ENCODE results near the gene POLR3H.

POLR3H gene

DNA sequence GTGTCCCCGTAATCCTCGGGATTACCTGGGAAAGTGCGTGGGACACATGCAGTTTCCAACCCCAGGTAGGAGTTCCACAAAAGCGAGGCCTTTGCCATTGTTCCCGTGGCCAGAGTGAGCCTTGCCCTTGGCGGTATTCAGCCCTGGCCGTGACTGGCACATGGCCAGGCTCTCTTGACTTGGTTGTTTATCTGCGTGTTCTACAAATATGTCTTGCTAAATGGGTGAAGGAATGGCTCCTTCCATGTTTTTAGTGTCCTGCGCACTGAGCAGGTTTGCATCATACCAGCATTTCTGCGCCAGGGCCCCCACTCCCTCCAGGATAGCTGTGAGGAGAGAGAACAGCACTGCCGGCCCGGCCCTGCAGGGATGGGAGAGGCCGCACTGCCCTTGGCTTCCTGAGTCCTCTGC lies 20.0 kb downstream of the POLR3H start:
- DNase-seq (ENCODE audit: low read depth, low spot score), result no peak
- H3K4me3 ChIP-seq (ENCODE audit: low read length), result no peak overlapping the region

GRCh38 chr22:41523464-41524221 lies 20.6 kb downstream of the POLR3H start:
- DNase-seq (ENCODE audit: low read depth, low spot score), result no peak
- H3K4me3 ChIP-seq (ENCODE audit: low read length), result no peak overlapping the region

DNA sequence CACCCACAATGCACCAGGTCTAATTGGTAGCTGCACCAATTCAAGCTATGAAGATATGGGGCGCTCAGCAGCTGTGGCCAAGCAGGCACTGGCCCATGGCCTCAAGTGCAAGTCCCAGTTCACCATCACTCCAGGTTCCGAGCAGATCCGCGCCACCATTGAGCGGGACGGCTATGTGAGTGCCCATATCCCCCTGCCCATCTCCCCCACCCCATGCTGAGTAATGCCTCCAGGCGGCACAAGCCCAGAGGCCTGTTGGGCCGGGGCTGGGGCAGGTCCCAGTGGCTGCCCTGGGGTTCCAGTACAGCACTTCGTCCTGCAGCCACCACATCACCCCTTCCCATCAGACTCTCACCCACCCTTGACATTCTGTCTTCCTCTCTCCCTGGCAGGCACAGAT lies 21.5 kb downstream of the POLR3H start:
- no peak for DNase-seq (ENCODE audit: low read depth, low spot score)
- no peak overlapping the region for H3K4me3 ChIP-seq (ENCODE audit: low read length)

DNA sequence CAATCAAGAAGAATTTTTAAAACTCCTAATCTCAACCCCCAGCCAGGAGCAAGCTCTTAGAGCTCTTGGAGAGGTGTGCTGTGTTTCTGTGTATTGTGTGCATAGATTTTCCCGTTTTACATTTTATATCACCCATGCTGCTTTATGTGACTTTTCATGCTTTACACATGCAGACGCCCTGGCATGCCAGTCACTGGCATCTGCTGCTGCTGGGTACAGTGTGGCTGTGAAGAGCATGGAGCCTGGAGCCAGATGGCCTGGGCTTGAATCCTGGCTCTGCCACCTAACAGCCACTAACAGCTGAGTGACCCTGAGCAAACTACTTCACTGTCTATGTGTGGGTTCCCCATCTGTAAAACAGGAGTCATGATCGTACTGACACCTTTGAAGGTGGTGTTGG lies 23.1 kb downstream of the POLR3H start:
- DNase-seq (ENCODE audit: low read depth, low spot score), result no peak
- H3K4me3 ChIP-seq (ENCODE audit: low read length), result no peak overlapping the region

- DNase-seq (ENCODE audit: low read depth, low spot score), result no peak
- H3K4me3 ChIP-seq (ENCODE audit: low read length), result no peak overlapping the region
Observed at GRCh38 chr22:41518048-41518347, 26.3 kb downstream of the POLR3H start.

GRCh38 chr22:41517172-41518047 lies 26.9 kb downstream of the POLR3H start:
- no peak for DNase-seq (ENCODE audit: low read depth, low spot score)
- H3K4me3 ChIP-seq (ENCODE audit: low read length), result no peak overlapping the region

GRCh38 chr22:41516462-41516861 lies 27.8 kb downstream of the POLR3H start:
- DNase-seq (ENCODE audit: low read depth, low spot score), result no peak
- H3K4me3 ChIP-seq (ENCODE audit: low read length), result no peak overlapping the region

DNA sequence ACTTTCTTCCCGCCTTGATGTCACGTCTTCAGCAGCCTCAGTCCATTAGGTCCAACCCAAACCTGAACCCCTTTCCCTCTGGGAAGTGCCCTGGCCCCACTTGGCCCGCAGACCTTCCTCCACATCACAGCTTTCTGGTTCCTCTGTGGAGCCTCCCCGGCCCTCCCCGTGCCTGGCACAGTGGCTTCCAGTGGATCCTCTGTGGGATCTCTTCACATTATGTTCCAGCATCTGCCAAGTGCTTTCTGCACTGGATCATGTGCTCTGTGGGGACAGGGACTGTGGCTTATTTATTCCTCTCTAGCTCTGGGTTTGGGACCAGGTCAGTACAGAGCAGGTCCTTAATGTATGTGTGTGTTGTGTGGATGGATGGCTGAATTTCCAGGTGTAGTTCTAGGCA lies 30.9 kb downstream of the POLR3H start:
- H3K4me3 ChIP-seq (ENCODE audit: low read length), result no peak overlapping the region
- no peak for DNase-seq (ENCODE audit: low read depth, low spot score)

DNA sequence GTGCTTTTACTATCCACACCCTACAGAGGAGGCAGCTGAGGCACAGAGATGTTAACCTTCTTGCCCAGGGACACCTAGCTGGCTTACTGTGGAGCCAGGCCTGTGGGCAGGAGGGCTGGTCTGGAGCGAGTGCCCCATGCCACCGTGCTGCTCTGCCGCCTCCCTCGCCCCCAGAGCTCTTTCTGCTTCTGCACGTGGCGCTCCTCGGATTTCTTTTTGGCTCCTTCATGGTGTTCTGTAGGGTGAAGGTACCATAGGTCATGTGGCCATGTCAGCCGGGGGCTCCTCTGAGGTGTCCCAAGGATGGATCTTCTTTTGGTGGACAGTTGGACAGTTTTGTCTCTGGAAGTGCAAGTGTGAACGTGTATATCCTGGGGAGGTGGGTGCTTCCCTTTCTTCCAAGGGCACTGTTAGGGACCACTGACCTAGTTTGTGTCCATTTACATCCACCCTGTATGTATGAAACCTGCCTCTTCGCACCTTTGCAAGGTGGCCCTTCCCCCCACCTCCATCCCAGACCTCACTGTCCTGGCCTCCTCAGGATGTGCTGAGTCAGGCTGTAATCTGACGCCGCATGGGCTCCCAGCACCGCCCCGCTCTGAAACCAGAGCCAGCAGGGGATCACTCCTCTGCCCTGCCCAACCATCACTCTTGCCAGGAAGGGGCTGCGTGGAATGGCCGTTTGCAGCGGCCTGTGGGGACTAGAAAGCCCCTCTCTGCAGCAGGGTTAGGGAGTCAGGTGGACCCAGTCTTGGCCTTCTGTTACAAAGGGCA lies 31.7 kb downstream of the POLR3H start:
- no peak overlapping the region for H3K4me3 ChIP-seq (ENCODE audit: low read length)
- DNase-seq (ENCODE audit: low read depth, low spot score), result no peak

GRCh38 chr22:41511521-41511968 lies 32.7 kb downstream of the POLR3H start:
- H3K4me3 ChIP-seq (ENCODE audit: low read length), result no peak overlapping the region
- DNase-seq (ENCODE audit: low read depth, low spot score), result no peak

DNA sequence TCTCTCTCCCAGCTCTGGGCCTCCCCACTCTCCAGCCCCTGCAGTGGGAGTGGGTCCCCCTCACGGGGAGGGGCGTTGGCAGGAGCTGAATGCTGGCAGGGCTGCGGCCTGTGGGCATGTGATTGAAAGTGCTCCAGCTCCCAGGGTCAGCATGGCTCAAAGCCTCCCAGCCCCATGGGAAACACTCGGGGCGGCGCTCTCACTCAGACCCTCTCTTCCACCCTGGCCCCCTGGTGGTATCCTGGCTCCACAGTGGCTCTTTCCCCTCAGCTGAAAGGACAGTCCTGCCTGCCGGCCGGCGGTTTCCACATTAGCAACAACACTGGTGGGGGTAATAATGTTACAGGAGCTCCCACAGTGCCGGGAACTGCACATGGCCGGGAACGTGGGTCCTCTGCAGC lies 35.5 kb downstream of the POLR3H start:
- DNase-seq (ENCODE audit: low read depth, low spot score), result no peak
- H3K4me3 ChIP-seq (ENCODE audit: low read length), result no peak overlapping the region

DNA sequence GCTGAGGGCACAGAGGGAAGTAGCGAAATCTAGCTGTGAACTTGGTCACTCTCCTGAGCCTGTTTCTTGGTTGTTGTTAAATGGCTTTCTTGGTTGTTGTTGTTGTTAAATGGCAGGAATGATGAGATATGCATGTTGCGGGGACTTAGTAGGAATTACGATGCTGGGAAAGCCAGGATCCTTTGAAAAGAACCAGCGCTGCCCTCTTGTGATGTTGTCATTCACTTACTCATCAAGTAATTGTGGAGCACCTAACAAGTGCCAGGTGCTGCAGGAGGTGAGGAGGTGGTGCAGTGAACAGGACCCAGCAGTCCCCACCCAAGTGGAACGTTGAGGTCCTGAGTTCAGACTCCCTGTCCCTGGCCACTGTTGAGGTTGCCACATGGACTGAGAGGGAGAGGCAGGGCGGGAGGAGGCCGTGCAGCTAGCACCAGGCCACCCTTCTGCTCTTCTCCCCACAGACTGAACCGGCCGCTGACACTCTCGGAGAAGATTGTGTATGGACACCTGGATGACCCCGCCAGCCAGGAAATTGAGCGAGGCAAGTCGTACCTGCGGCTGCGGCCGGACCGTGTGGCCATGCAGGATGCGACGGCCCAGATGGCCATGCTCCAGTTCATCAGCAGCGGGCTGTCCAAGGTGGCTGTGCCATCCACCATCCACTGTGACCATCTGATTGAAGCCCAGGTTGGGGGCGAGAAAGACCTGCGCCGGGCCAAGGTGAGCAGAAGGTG lies 36.8 kb downstream of the POLR3H start:
- H3K4me3 ChIP-seq (ENCODE audit: low read length), result no peak overlapping the region

DNA sequence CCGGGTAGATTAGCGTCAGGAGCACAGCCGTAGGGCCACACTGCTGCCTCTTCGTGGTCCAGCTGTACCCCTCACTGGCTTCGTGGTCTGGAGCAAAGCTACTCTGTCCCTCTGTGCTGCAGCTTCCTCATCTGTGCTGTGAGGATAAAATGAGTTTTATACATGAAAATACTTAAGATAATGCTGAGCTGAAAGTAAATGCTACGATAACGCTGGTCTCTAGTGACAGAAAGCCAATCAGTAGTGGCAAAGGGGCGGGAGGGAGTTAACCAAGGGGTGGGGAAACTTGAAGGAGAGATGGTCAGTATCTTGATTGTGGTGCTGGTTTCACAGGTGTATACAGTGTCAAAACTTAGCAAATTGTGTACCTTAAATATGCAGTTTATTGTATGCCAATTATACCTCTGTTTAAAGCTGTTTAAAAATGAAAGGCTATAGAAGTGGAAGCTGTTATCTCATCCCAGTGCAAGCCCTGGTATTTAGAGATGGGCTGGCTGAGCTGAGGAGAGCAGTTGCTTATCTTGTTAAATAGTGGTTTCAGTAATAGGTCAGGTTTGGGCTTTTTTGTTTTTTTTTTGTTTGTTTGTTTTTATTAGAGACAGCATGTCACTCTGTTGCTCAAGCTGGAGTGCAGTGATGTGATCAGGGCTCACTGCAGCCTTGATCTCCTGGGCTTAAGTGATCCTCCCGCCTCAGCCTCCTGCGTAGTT lies 38.6 kb downstream of the POLR3H start:
- no peak overlapping the region for H3K4me3 ChIP-seq (ENCODE audit: low read length)

More for the DNA sequence above, 36.8 kb downstream of the POLR3H start:
- no peak for DNase-seq (ENCODE audit: low read depth, low spot score)

GRCh38 chr22:41504816-41505215 lies 39.5 kb downstream of the POLR3H start:
- H3K4me3 ChIP-seq (ENCODE audit: low read length), result no peak overlapping the region
- no peak for DNase-seq (ENCODE audit: low read depth, low spot score)

More for the DNA sequence above, 38.6 kb downstream of the POLR3H start:
- no peak for DNase-seq (ENCODE audit: low read depth, low spot score)

GRCh38 chr22:41504397-41504796 lies 39.9 kb downstream of the POLR3H start:
- no peak overlapping the region for H3K4me3 ChIP-seq (ENCODE audit: low read length)
- DNase-seq (ENCODE audit: low read depth, low spot score), result no peak

DNA sequence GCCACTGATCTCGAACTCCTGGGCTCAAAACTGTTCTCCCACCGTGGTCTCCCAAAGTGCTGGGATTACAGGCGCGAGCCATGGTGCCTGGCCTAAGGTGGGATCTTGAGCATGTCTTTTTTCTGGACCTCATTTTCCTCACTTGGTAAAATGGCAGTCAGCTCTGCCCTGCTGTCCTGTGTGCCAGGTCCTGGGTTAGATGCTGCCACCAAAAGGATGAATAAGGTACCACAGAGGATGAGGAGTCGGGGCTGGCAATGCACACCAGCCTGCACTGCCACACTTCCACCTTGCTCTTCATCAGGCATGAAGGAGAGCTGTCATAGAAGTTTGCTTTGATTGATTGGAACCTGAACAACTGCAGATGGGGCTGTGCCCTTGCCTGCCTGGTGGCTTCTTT lies 43.1 kb downstream of the POLR3H start:
- H3K4me3 ChIP-seq (ENCODE audit: low read length), result no peak overlapping the region
- DNase-seq (ENCODE audit: low read depth, low spot score), result peak; percentile 21

DNA sequence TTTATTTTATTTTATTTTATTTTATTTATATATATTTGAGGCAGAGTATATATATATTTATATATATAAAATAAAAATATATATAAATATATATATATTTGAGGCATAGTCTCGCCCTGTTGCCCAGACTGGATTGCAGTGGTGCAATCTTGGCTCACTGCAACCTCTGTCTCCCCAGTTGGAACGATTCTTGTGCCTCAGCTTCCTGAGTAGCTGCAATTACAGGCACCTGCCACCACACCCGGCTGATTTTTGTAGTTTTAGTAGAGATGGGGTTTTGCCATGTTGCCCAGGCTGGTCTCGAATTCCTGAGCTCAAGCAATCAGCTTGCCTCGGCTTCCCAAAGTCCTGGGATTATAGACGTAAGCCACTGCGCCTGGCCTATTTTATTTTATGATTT lies 44.0 kb downstream of the POLR3H start:
- H3K4me3 ChIP-seq (ENCODE audit: low read length), result no peak overlapping the region
- DNase-seq (ENCODE audit: low read depth, low spot score), result no peak

DNA sequence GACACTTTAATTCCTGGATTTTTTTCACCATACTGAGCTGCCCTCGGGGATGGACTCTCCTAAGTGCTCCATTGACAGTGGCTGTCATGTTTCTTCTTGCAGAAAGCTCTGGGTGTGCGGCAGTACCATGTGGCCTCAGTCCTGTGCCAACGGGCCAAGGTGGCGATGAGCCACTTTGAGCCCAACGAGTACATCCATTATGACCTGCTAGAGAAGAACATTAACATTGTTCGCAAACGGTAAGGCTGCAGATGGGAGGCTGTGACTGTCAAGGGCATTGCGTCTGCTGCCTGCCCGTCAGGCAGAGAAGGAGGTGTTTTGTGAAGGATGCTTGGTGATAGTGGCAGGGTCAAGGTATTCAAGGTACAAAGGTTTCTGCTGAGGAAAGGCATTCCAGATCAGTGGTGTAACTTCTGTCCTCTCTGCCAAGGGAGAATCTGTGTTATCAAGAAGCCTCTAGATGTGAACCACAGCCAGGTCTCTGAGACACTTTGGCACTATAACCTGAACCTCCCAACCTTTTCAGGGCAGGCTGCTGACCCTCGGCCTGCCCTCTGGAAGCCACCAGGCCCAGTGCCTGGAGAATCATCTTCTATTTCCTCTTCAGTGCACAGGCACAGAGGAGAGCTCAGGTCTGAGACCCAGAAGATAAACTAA lies 44.5 kb downstream of the POLR3H start:
- no peak overlapping the region for H3K4me3 ChIP-seq (ENCODE audit: low read length)
- no peak for DNase-seq (ENCODE audit: low read depth, low spot score)
